GM13976 (cell line): ENCODE results near the gene NMUR2.

Experiments
- DNase-seq: peaks from one replicate; pipeline ENCODE4 v3.0.0; 2012; ENCODE audit warnings: low spot score
- in situ Hi-C: fragments of 300-500 bp; cut with MboI; formaldehyde crosslinking; loops from one replicate; pipeline ENCODE4 v1.12.0; 2022; ENCODE audit warnings: low sequenced_read_pairs, mixed read lengths, inconsistent platforms; ENCODE audit not compliant: unreplicated experiment
- TF ChIP-seq, protein P1 (sequence below): IDR thresholded peaks from 2 replicates; pipeline ENCODE4 v1.5.1; 2012; ENCODE audit warnings: borderline replicate concordance, mild to moderate bottlenecking; ENCODE audit not compliant: insufficient read depth; ENCODE audit errors: extremely low read depth, missing control alignments, control extremely low read depth

The NMUR2 gene

DNA sequence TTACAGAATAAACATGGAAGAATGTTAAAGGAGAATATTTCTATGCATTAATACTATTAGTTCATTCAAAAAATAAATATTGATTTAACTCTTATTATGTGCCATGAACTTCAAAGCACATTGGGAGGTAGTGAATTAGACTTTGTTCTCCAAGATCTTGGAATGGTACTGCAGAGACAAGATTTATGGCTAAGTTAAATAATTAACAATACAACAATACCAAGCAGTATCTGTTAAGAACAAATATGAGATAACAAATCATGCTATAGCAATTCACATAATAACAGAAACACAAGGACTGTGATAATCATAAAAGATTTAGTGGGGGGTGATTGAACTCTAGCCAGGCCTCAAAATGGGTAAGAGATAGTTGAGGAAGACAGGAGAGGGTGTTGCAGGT is 11.6 kb downstream of the NMUR2 start:
- TF ChIP-seq, protein P1, sequence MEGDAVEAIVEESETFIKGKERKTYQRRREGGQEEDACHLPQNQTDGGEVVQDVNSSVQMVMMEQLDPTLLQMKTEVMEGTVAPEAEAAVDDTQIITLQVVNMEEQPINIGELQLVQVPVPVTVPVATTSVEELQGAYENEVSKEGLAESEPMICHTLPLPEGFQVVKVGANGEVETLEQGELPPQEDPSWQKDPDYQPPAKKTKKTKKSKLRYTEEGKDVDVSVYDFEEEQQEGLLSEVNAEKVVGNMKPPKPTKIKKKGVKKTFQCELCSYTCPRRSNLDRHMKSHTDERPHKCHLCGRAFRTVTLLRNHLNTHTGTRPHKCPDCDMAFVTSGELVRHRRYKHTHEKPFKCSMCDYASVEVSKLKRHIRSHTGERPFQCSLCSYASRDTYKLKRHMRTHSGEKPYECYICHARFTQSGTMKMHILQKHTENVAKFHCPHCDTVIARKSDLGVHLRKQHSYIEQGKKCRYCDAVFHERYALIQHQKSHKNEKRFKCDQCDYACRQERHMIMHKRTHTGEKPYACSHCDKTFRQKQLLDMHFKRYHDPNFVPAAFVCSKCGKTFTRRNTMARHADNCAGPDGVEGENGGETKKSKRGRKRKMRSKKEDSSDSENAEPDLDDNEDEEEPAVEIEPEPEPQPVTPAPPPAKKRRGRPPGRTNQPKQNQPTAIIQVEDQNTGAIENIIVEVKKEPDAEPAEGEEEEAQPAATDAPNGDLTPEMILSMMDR = no peak
- in situ Hi-C loops = no loop called here
- no peak for DNase-seq

- TF ChIP-seq, protein P1 = no peak
- no peak for DNase-seq
- in situ Hi-C loops = no loop called here
Observed at GRCh38 chr5:152389208-152389849, 15.8 kb downstream of the NMUR2 start.

DNA sequence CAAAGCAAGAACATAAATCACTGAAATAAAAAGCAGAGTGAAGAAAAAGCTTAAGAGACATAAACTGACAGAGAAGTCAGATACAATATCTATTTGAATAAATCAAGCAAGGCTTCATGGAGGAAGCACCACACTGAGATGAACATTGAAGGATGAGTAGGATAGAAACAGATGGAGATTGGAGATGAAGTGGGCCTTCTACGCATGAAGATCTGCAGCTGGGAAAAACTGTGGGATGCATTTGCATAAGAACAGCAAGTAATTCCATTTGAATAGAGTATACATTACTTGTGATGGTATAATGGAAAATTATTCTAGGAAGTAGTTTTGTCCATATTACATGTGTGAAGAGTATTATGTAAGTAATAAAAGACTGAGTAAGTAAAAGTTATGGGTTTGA is 16.5 kb downstream of the NMUR2 start:
- no peak for DNase-seq
- in situ Hi-C loops = no loop called here
- TF ChIP-seq, protein P1 = no peak

- TF ChIP-seq, protein P1 = no peak
- no peak for DNase-seq
- in situ Hi-C loops = no loop called here
Observed at GRCh38 chr5:152380415-152381123, 24.5 kb downstream of the NMUR2 start.

GRCh38 chr5:152379331-152379730 is 25.7 kb downstream of the NMUR2 start:
- in situ Hi-C loops = no loop called here
- TF ChIP-seq, protein P1 = no peak
- DNase-seq = no peak

DNA sequence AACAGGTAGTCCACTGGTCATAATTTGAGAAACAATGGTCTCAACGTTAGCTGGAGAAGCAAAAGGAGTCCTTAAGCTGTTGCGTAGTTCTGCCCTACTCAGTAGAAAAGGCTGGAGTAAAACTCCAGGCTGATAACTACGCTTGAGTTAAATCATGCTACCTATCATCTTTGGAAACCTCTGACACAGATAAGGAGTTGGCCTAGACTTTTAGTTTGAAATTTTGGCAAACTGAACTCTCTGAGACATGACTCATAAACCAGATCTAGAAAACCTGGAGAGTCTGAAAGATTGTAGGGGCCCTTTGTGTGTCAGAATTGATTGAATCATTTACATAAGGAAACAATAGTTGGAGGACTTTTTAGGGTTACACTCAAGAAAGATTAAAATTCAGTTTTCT is 26.3 kb downstream of the NMUR2 start:
- TF ChIP-seq, protein P1 = no peak
- in situ Hi-C loops = no loop called here
- no peak for DNase-seq
